Left lung (tissue), 10 donors: Measurements from ENCODE around the gene MBD1. TPM values are rescaled to one million over a fixed set of nuclear protein-coding genes. Genes with fewer than 3 reads are reported as not detected.
A peak's percentile ranks its signal among the peaks of the same experiment; 100 is the strongest.

ENCODE experiments used
- ATAC-seq: fragments of 200-7000 bp; cut with Tn5 transposase; one replicate; pipeline ENCODE4 v1.9.1; 2020; ENCODE audit warnings: moderate library complexity
- DNase-seq, 4 donors: peaks; one replicate each; pipeline ENCODE4 v3.0.0-alpha.2; 2013 to 2020
- H3K27ac ChIP-seq, 2 donors: fragments of 200-600 bp; sonication (generic) in 1 of 2; one replicate each; pipeline versions ENCODE4 v1.5.0 to v1.8.0; 2020 to 2021
- H3K27me3 ChIP-seq, 2 donors: fragments of 200-600 bp; sonication (generic) in 1 of 2; one replicate each; pipeline versions ENCODE4 v1.5.0 to v1.8.0; 2020 to 2021
- H3K36me3 ChIP-seq, 2 donors: fragments of 200-600 bp; sonication (generic) in 1 of 2; one replicate each; pipeline versions ENCODE4 v1.5.0 to v1.8.0; 2020 to 2021
- H3K4me1 ChIP-seq, 2 donors: fragments of 200-600 bp; one replicate each; pipeline ENCODE4 v1.8.0; 2021
- H3K4me3 ChIP-seq, 2 donors: fragments of 200-600 bp; sonication (generic) in 1 of 2; one replicate each; pipeline versions ENCODE4 v1.5.0 to v1.8.0; 2020 to 2021; ENCODE audit warnings: mild to moderate bottlenecking in 1 of 2
- H3K9me3 ChIP-seq, 2 donors: fragments of 200-600 bp; sonication (generic) in 1 of 2; one replicate each; pipeline versions ENCODE4 v1.5.0 to v1.8.0; 2020 to 2021
- intact Hi-C, 2 donors: fragments of 100-400 bp; cut with DNase I; formaldehyde crosslinking; loops; one replicate each; pipeline versions ENCODE4 v1.11.2 to v1.14.2; 2022
- polyA plus RNA-seq, 6 donors: library from polyadenylated mRNA; unstranded; fragments of 120-200 nt; gene quantifications; one replicate each; pipeline ENCODE4 v1.2.1, GENCODE V29; 2013; ENCODE audit not compliant: insufficient read length in 6 of 6
- total RNA-seq, 2 donors: library from RNA; stranded (reverse); fragmentation: NEBNext Ultra II Directional; extraction: Animal tissue kit (Norgen Biotek cat#: 25700); gene quantifications; one replicate each; pipeline ENCODE4 v1.2.1, GENCODE V29; 2021
- TF ChIP-seq, protein P1 (sequence below), 2 donors: fragments of 200-600 bp; sonication (generic) in 1 of 2; IDR thresholded peaks; one replicate each; pipeline versions ENCODE4 v1.5.0 to v1.8.0; 2021; ENCODE audit warnings: antibody characterized with exemption in 2 of 2
- donor health status: DM: no; HTN: yes; CAD: no.
- donor health status: DM: no; HTN: no; CAD: no.

The MBD1 gene
- total and polyA plus RNA-seq, 8 donors: 51.9 to 75.0 (median 65.2) TPM

DNA sequence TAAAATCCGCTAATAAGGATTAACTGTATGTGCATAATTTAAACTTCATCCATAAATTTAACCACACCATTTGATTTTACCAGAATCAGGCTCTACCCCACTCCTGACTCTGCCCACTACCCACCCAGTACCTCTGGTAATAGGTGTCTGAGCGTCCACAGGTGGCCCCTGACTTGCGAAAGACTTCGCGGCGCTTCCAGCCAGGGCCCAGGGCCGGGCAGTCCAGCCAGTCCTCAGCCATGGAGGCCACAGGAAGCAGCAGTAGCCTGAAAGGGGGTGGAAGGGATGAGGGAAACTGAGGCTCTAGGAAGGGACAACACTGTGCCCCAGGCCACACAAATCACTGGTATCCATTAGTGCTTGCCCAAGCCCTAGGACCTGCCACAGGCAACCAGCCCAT, 1.6 kb downstream of the MBD1 start:
- TF ChIP-seq, protein P1, sequence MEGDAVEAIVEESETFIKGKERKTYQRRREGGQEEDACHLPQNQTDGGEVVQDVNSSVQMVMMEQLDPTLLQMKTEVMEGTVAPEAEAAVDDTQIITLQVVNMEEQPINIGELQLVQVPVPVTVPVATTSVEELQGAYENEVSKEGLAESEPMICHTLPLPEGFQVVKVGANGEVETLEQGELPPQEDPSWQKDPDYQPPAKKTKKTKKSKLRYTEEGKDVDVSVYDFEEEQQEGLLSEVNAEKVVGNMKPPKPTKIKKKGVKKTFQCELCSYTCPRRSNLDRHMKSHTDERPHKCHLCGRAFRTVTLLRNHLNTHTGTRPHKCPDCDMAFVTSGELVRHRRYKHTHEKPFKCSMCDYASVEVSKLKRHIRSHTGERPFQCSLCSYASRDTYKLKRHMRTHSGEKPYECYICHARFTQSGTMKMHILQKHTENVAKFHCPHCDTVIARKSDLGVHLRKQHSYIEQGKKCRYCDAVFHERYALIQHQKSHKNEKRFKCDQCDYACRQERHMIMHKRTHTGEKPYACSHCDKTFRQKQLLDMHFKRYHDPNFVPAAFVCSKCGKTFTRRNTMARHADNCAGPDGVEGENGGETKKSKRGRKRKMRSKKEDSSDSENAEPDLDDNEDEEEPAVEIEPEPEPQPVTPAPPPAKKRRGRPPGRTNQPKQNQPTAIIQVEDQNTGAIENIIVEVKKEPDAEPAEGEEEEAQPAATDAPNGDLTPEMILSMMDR (IDR thresholded peaks at IDR 0.05): no peak
- H3K9me3 ChIP-seq: no peaks in the 10 kb centered on the region
- no peak for DNase-seq
- H3K27ac ChIP-seq: no peak overlapping the region
- H3K4me3 ChIP-seq: peak overlapping the region in 1 of 2 donors; percentile 92
- H3K4me1 ChIP-seq: peaks cover 9 to 38% of the 10 kb centered on the region in 2 donors
- H3K36me3 ChIP-seq: peaks cover 0 to 72% of the 10 kb centered on the region in 2 donors
- no peaks in the 10 kb centered on the region for H3K27me3 ChIP-seq
- intact Hi-C loops: no loop called here
- ATAC-seq: no peak

DNA sequence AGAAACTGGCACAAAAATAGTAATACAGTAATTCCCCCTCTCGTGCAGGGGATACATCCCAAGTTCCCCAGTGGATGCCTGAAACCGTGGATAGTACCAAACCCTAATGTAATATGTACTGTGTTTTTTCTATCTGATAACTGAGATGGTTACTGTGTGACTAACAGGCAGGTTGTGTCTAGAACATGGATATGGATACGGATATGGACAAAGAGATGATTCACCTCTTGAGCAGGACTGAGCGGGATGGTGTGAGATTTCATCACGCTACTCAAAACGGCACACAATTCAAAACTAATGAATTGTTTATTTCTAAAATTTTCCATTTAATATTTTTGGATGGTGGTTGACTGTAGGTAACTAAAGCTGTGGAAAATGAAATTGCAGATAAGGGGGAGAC, 3.4 kb downstream of the MBD1 start:
- no peaks in the 10 kb centered on the region for H3K9me3 ChIP-seq
- no peak overlapping the region for H3K27ac ChIP-seq
- ATAC-seq: no peak
- H3K36me3 ChIP-seq: peaks cover 0 to 72% of the 10 kb centered on the region in 2 donors
- TF ChIP-seq, protein P1 (IDR thresholded peaks at IDR 0.05): no peak
- H3K4me3 ChIP-seq: no peak overlapping the region
- H3K27me3 ChIP-seq: no peaks in the 10 kb centered on the region
- DNase-seq: no peak
- H3K4me1 ChIP-seq: peaks cover 9 to 33% of the 10 kb centered on the region in 2 donors
- intact Hi-C loops: no loop called here

DNA sequence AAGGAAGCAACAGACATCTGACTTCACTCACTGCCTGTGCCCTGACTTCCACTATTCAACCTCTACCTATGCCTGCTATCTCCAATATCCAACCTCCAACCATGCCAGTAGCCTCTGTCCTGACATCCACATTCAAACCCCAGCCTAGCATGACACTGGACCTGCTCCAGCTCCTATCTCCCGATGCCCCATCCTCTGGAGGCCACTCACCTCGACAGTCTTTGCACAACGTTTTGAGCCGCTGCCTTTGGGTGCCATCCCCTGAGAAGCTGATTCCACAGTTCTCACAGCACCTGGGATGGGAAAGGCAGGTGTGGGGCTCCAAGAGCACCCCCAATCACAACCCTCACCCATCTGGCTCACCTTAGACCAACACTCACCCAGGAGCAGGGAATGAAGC, 4.9 kb downstream of the MBD1 start:
- intact Hi-C loops: no loop called here
- no peak overlapping the region for H3K4me3 ChIP-seq
- TF ChIP-seq, protein P1 (IDR thresholded peaks at IDR 0.05): no peak
- no peaks in the 10 kb centered on the region for H3K9me3 ChIP-seq
- peaks cover 0 to 79% of the 10 kb centered on the region in 2 donors for H3K36me3 ChIP-seq
- peaks cover 6 to 28% of the 10 kb centered on the region in 2 donors for H3K4me1 ChIP-seq
- H3K27me3 ChIP-seq: no peaks in the 10 kb centered on the region
- no peak overlapping the region for H3K27ac ChIP-seq
- DNase-seq (no peak), ATAC-seq (no peak)

DNA sequence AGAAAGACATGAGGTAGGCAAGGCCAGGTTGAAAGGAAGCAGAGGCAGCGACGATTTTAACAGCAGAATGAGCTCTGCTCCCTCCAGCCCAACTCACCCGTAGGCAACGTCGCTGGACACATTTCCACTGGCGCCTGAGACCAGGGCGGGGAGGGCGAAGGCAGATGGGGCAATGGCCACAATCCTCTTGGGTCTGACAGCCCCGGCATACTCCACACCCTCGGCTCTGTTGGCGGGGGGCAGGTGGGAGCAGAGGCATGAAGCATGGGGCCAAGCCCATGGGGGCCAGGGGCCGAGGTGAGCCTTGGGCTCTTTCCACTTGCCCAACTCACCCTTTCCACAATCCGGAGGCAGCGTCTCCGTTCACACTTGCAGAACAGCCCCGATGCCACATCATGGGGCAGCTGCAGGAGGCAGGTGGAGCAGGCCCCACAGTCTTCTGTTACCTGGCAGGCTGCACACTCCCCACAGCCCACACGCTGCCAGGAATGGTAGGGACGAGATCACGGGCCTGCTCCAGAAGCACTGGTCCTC, 5.8 kb downstream of the MBD1 start:
- no peaks in the 10 kb centered on the region for H3K27me3 ChIP-seq
- no peak overlapping the region for H3K27ac ChIP-seq
- H3K36me3 ChIP-seq: peaks cover 0 to 87% of the 10 kb centered on the region in 2 donors
- no peak overlapping the region for H3K4me3 ChIP-seq
- TF ChIP-seq, protein P1 (IDR thresholded peaks at IDR 0.05): no peak
- intact Hi-C loops: no loop called here
- ATAC-seq (no peak), DNase-seq (peak in 1 of 4 donors; percentile 61)
- peaks cover 6 to 24% of the 10 kb centered on the region in 2 donors for H3K4me1 ChIP-seq
- H3K9me3 ChIP-seq: no peaks in the 10 kb centered on the region

DNA sequence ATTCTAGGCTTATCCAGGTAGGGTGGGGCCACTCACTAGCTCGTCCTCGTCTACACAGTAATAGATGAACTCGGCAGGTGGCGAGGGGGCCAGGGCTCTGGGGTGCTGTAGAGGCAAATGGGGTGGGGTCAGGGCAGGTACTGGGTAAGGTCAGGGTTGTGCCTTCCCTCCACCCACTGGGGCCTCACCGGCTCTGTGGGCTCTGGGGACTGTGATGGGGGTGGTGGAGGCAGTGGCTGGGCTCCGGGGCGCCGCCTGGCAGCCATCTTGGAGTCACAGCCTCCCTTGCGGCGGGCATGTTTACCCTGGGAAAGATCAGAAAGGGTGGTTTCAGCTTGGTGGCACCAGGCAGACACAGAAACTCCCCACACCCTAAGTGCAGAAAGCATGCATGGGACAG, 6.4 kb downstream of the MBD1 start:
- H3K9me3 ChIP-seq: no peaks in the 10 kb centered on the region
- no peak overlapping the region for H3K4me3 ChIP-seq
- DNase-seq (peak in 1 of 4 donors; percentile 57), ATAC-seq (no peak)
- TF ChIP-seq, protein P1 (IDR thresholded peaks at IDR 0.05): no peak
- H3K36me3 ChIP-seq: peaks cover 0 to 94% of the 10 kb centered on the region in 2 donors
- peaks cover 3 to 18% of the 10 kb centered on the region in 2 donors for H3K4me1 ChIP-seq
- no peaks in the 10 kb centered on the region for H3K27me3 ChIP-seq
- intact Hi-C loops: no loop called here
- no peak overlapping the region for H3K27ac ChIP-seq
